IMR-90 (cell line): ENCODE measurements around the gene PPP1R12C. TPM values are rescaled to one million over a fixed set of nuclear protein-coding genes. Genes with fewer than 3 reads are reported as not detected.

Experiments used
- ATAC-seq: fragments of 200-7000 bp; cut with Tn5 transposase; 2 replicates; pipeline ENCODE4 v1.9.1; 2020; ENCODE audit warnings: low read depth, mild to moderate bottlenecking, moderate library complexity
- BruUV-seq: library from RNA; stranded (reverse); fragments of 400-500 nt; replicated peaks from 2 replicates; lab custom pipeline; 2021; lab: Mats Ljungman, UMichigan
- CTCF ChIA-PET: fragments of 300-600 bp; formaldehyde crosslinking; extraction: SDS; loops from one replicate; lab custom pipeline; 2021; ENCODE audit warnings: antibody characterized with exemption; lab: Yijun Ruan, JAX
- POLR2A ChIA-PET: fragments of 300-600 bp; sonication (Branson Sonifier 250); formaldehyde crosslinking; loops from one replicate; lab custom pipeline; 2022; ENCODE audit warnings: antibody characterized with exemption; ENCODE audit not compliant: unreplicated experiment; lab: Charles Lee
- DNase-seq: peaks from one replicate; pipeline ENCODE4 v3.0.0; 2013
- H2AFZ ChIP-seq: replicated peaks from 2 replicates; pipeline ENCODE3; 2013; ENCODE audit warnings: low read length, mild to moderate bottlenecking; ENCODE audit not compliant: poor library complexity
- H2AK5ac ChIP-seq: 2 replicates; pipeline ENCODE4 v1.6.1; 2013; ENCODE audit warnings: low read depth, low read length, inconsistent platforms
- H2AK9ac ChIP-seq: replicated peaks from 2 replicates; pipeline ENCODE3; 2013; ENCODE audit warnings: mild to moderate bottlenecking, low read depth, low read length, moderate library complexity; ENCODE audit not compliant: poor library complexity
- H2BK120ac ChIP-seq: 2 replicates; pipeline ENCODE4 v1.6.1; 2013; ENCODE audit warnings: low read depth, low read length, inconsistent platforms
- H2BK15ac ChIP-seq: 3 replicates; pipeline ENCODE4 v1.6.1; 2013; ENCODE audit warnings: low read depth, low read length, inconsistent platforms
- H2BK20ac ChIP-seq: 2 replicates; pipeline ENCODE4 v1.6.1; 2013; ENCODE audit warnings: low read depth, mild to moderate bottlenecking, inconsistent platforms, low read length, moderate library complexity
- H2BK5ac ChIP-seq: 2 replicates; pipeline ENCODE4 v1.6.1; 2013; ENCODE audit warnings: mild to moderate bottlenecking, low read depth, low read length, inconsistent platforms; ENCODE audit not compliant: poor library complexity, severe bottlenecking
- H3K14ac ChIP-seq: replicated peaks from 2 replicates; pipeline ENCODE4 v1.6.1; 2013; ENCODE audit warnings: low read depth, low read length, inconsistent platforms
- H3K18ac ChIP-seq: 2 replicates; pipeline ENCODE4 v1.6.1; 2013; ENCODE audit warnings: low read depth, low read length, control low read depth
- H3K23ac ChIP-seq: 2 replicates; pipeline ENCODE4 v1.6.1; 2013; ENCODE audit warnings: low read depth, low read length, inconsistent platforms
- H3K27ac ChIP-seq: 2 replicates; pipeline ENCODE4 v1.5.1; 2013; ENCODE audit warnings: mild to moderate bottlenecking, control low read depth, low read length; ENCODE audit not compliant: insufficient read depth
- H3K27me3 ChIP-seq: 2 replicates; pipeline ENCODE4 v1.6.1; 2013; ENCODE audit warnings: low read length; ENCODE audit not compliant: control insufficient read depth, insufficient read depth
- H3K36me3 ChIP-seq: 2 replicates; pipeline ENCODE4 v1.6.1; 2013; ENCODE audit warnings: low read length, mixed read lengths; ENCODE audit not compliant: control insufficient read depth, insufficient read depth
- H3K4ac ChIP-seq: 2 replicates; pipeline ENCODE4 v1.6.1; 2013; ENCODE audit warnings: low read depth, low read length, inconsistent platforms
- H3K4me1 ChIP-seq: 2 replicates; pipeline ENCODE4 v1.6.1; 2013; ENCODE audit warnings: low read length, mixed read lengths; ENCODE audit not compliant: control insufficient read depth, insufficient read depth
- H3K4me2 ChIP-seq: 2 replicates; pipeline ENCODE4 v1.6.1; 2013; ENCODE audit warnings: low read depth, mild to moderate bottlenecking, control low read depth, low read length, moderate library complexity
- H3K4me3 ChIP-seq: 2 replicates; pipeline ENCODE4 v1.5.1; 2013; ENCODE audit warnings: low read depth, mild to moderate bottlenecking, control low read depth, low read length, moderate library complexity; ENCODE audit not compliant: insufficient read depth
- H3K56ac ChIP-seq: 2 replicates; pipeline ENCODE4 v1.6.1; 2013; ENCODE audit warnings: low read length, inconsistent platforms; ENCODE audit not compliant: insufficient read depth; ENCODE audit errors: extremely low read depth
- H3K79me1 ChIP-seq, 2 experiments: 2 replicates each; pipeline ENCODE4 v1.6.1; 2013; ENCODE audit warnings: low read length in 2 of 2, inconsistent platforms in 1 of 2, low read depth in 1 of 2
- H3K9ac ChIP-seq: 2 replicates; pipeline ENCODE4 v1.6.1; 2013; ENCODE audit warnings: low read depth, low read length, control low read depth
- H3K9me1 ChIP-seq: 2 replicates; pipeline ENCODE4 v1.6.1; 2013; ENCODE audit warnings: low read length, inconsistent platforms; ENCODE audit not compliant: insufficient read depth
- H3K9me3 ChIP-seq: 2 replicates; pipeline ENCODE4 v1.6.1; 2013; ENCODE audit warnings: low read length; ENCODE audit not compliant: control insufficient read depth, insufficient read depth
- H4K20me1 ChIP-seq: 2 replicates; pipeline ENCODE4 v1.6.1; 2013; ENCODE audit warnings: low read length, inconsistent platforms; ENCODE audit not compliant: insufficient read depth
- H4K5ac ChIP-seq: 2 replicates; pipeline ENCODE4 v1.6.1; 2013; ENCODE audit warnings: mild to moderate bottlenecking, low read depth, low read length, control low read depth
- H4K8ac ChIP-seq, 2 experiments: 2 replicates each; pipeline ENCODE4 v1.6.1; 2013; ENCODE audit warnings: low read depth in 2 of 2, low read length in 2 of 2, control low read depth in 1 of 2, inconsistent platforms in 1 of 2
- H4K91ac ChIP-seq: 2 replicates; pipeline ENCODE4 v1.6.1; 2013; ENCODE audit warnings: low read depth, low read length, inconsistent platforms; ENCODE audit not compliant: insufficient read depth
- BHLHE40 ChIP-seq: fragments of 150-350 bp; IDR thresholded peaks from 2 replicates; pipeline ENCODE4 v1.6.1; 2016; ENCODE audit warnings: mild to moderate bottlenecking, low read depth, low read length
- CHD1 ChIP-seq: IDR thresholded peaks from 2 replicates; pipeline ENCODE4 v1.6.1; 2012; ENCODE audit warnings: low read depth, low read length, improper control_type of control experiment
- MXI1 ChIP-seq: IDR thresholded peaks from 2 replicates; pipeline ENCODE4 v1.6.1; 2012; ENCODE audit warnings: low read depth, mild to moderate bottlenecking, low read length, moderate library complexity, borderline replicate concordance
- RCOR1 ChIP-seq: IDR thresholded peaks from 2 replicates; pipeline ENCODE4 v1.6.1; 2012; ENCODE audit warnings: mild to moderate bottlenecking, low read length, improper control_type of control experiment; ENCODE audit not compliant: insufficient replicate concordance
- RFX5 ChIP-seq: IDR thresholded peaks from 2 replicates; pipeline ENCODE4 v1.8.0; 2012; ENCODE audit warnings: low read depth, mild to moderate bottlenecking, low read length, moderate library complexity
- WGBS, 2 experiments: methylation state at CpG; one replicate each; pipeline versions ENCODE4 v1.1.5 to v1.1.7; 2013; ENCODE audit warnings: missing lambda C conversion rate in 2 of 2; ENCODE audit not compliant: insufficient read length in 1 of 2; ENCODE audit errors: extremely low coverage in 2 of 2; 5-methylcytosine and 5-hydroxymethylcytosine counted together
- dilution Hi-C: fragments of 300-500 bp; cut with HindIII; formaldehyde crosslinking; loops from one replicate; pipeline ENCODE4 v1.14.3; 2018; ENCODE audit warnings: low sequenced_read_pairs; ENCODE audit not compliant: unreplicated experiment
- in situ Hi-C: fragments of 300-500 bp; cut with MboI; formaldehyde crosslinking; loops from 3 replicates; pipeline ENCODE4 v1.14.3; 2019; ENCODE audit warnings: low sequenced_read_pairs, inconsistent platforms, mixed read lengths
- intact Hi-C: fragments of 100-400 bp; cut with micrococcal nuclease; formaldehyde crosslinking; loops from 2 replicates; pipeline ENCODE4 v1.10.0; 2022
- polyA plus RNA-seq, 3 experiments: library from polyadenylated mRNA; depleted of rRNA; stranded (reverse); fragments of >200 nt; gene quantifications; 2 replicates each; pipeline ENCODE4 v1.2.3, GENCODE V29; 2012; ENCODE audit warnings: low replicate concordance in 1 of 3
- total RNA-seq: library from RNA; depleted of rRNA; stranded (reverse); fragments of >200 nt; gene quantifications from 2 replicates; pipeline ENCODE4 v1.2.3, GENCODE V29; 2012
- TF ChIP-seq, protein P1 (sequence below): conservative IDR thresholded peaks from 2 replicates; pipeline ENCODE4 v1.5.1; 2012; ENCODE audit warnings: mild to moderate bottlenecking, low read depth, low read length, improper control_type of control experiment
- TF ChIP-seq, protein P2 (sequence below): fragments of 150-350 bp; IDR thresholded peaks from 2 replicates; pipeline ENCODE4 v1.6.1; 2016; ENCODE audit warnings: low read depth, mild to moderate bottlenecking, low read length, moderate library complexity, borderline replicate concordance

PPP1R12C gene
- total and polyA plus RNA-seq, 2 of the 4 experiments (the other 2 are of a cell fraction): 21.5 to 81.4 TPM

DNA sequence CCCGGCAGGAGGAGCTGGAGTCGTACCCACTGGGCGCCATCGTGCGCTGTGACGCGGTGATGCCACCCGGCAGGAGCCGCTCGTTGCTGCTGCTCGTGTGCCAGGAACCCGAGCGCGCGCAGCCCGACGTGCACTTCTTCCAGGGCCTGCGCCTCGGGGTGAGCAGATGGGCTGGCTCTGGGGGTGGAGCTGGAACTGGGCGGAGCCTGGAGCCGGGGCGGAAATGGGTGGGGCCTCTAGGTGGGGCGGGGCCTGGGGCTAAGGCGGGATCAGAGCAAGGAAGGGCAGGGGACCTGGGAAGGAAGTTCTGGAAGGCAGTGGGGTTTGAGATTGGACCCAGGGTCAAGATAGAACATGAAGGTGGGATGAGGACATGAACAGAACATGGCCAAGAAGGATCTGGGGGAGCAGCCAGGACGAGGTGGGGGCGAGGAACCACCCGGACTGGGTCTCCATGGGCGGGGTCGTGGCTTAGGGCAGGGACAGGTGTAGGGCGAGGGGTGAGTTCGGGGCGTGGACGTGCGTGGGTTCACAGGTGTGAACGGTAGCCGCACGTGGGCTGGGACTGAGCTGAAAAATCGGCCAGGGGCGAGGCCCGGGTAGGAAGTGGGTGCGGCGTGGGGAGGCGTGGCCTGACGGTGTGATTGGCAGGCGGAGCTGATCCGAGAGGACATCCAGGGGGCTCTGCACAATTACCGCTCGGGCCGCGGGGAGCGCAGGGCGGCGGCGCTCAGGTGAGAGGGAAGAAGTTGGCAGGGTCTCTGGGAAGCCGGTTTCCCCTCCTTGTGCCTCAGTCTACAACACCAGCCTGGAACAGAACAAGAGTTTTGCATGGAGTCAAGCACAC, 37.1 kb downstream of the PPP1R12C start:
- ChIA-PET CTCF (interaction anchor here (0.6 kb wide), 1 partner anchor 79 kb away, joined by 3 read pairs; no protein-coding TSS in a partner anchor), POLR2A (no interaction called here)
- Histone ChIP-seq H2BK20ac (0 out of 2 replicates have a peak overlapping the region, but pooled peaks have one; percentile 3), H3K4ac (peak overlapping the region; percentile 77), H3K4me1 (peaks cover 10% of the 10 kb centered on the region; the same call in 1 of the 2 replicates), H4K8ac (peak overlapping the region; percentile 62 to 80; a peak in 3 of 4 replicates), H2BK15ac (peak overlapping the region; percentile 71; the same call in 1 of the 3 replicates), H3K18ac (no peak overlapping the region), H3K9me3 (peaks cover 7% of the 10 kb centered on the region; the same call in 1 of the 2 replicates), H2AK5ac (peak overlapping the region; percentile 83), H4K91ac (peak overlapping the region; percentile 46; the same call in 1 of the 2 replicates), H3K79me1 (no peaks in the 10 kb centered on the region), H2BK120ac (0 out of 2 replicates have a peak overlapping the region, but pooled peaks have one; percentile 23), H2BK5ac (no peak overlapping the region), H2AFZ (peak overlapping the region; percentile 94), H3K9ac (no peak overlapping the region), H4K5ac (peak overlapping the region; percentile 52; the same call in 1 of the 2 replicates), H4K20me1 (peaks cover 3% of the 10 kb centered on the region; the same call in 1 of the 2 replicates), H3K56ac (no peak overlapping the region), H3K23ac (peak overlapping the region; percentile 75; the same call in 1 of the 2 replicates), H2AK9ac (peak overlapping the region; percentile 82), H3K14ac (0 out of 2 replicates have a peak overlapping the region, but pooled peaks have one; percentile 66), H3K4me2 (peak overlapping the region; percentile 96), H3K9me1 (peaks cover 4% of the 10 kb centered on the region; the same call in 1 of the 2 replicates), H3K27me3 (peaks cover 62% of the 10 kb centered on the region), H3K36me3 (no peaks in the 10 kb centered on the region), H3K27ac (no peak overlapping the region; the same call in 1 of the 2 replicates), H3K4me3 (peak overlapping the region; percentile 91; the same call in 1 of the 2 replicates)
- in situ Hi-C loops: no loop called here
- intact Hi-C loops: loop anchor here (10.0 kb wide), 1 partner anchor 616 kb away; the partner anchor contains the start of gene LENG9
- dilution Hi-C loops: no loop called here
- peak; percentile 55 for DNase-seq
- no TSS peak for BruUV-seq
- peak; percentile 79 for ATAC-seq
- 3% methylated on average over 17 of the region's 55 CpGs; no CpG with 5 or more reads in 1 of the 2 experiments for WGBS, 2 experiments
- TF ChIP-seq, protein P1, sequence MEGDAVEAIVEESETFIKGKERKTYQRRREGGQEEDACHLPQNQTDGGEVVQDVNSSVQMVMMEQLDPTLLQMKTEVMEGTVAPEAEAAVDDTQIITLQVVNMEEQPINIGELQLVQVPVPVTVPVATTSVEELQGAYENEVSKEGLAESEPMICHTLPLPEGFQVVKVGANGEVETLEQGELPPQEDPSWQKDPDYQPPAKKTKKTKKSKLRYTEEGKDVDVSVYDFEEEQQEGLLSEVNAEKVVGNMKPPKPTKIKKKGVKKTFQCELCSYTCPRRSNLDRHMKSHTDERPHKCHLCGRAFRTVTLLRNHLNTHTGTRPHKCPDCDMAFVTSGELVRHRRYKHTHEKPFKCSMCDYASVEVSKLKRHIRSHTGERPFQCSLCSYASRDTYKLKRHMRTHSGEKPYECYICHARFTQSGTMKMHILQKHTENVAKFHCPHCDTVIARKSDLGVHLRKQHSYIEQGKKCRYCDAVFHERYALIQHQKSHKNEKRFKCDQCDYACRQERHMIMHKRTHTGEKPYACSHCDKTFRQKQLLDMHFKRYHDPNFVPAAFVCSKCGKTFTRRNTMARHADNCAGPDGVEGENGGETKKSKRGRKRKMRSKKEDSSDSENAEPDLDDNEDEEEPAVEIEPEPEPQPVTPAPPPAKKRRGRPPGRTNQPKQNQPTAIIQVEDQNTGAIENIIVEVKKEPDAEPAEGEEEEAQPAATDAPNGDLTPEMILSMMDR: no peak
- TF ChIP-seq RCOR1 (no peak), MXI1 (no peak), BHLHE40 (no peak), CHD1 (no peak), RFX5 (no peak)
- TF ChIP-seq, protein P2, sequence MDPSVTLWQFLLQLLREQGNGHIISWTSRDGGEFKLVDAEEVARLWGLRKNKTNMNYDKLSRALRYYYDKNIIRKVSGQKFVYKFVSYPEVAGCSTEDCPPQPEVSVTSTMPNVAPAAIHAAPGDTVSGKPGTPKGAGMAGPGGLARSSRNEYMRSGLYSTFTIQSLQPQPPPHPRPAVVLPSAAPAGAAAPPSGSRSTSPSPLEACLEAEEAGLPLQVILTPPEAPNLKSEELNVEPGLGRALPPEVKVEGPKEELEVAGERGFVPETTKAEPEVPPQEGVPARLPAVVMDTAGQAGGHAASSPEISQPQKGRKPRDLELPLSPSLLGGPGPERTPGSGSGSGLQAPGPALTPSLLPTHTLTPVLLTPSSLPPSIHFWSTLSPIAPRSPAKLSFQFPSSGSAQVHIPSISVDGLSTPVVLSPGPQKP: no peak
